Left renal cortex interstitium (tissue), 4 donors: ENCODE data around the gene OPRD1. TPM values are rescaled to one million over a fixed set of nuclear protein-coding genes. Genes with fewer than 3 reads are reported as not detected.
A peak's percentile ranks its signal among the peaks of the same experiment; 100 is the strongest.

Source experiments
- DNase-seq, 4 donors: peaks; one replicate each; pipeline ENCODE4 v3.0.0-alpha.2; 2013; ENCODE audit warnings: low read depth in 4 of 4, low spot score in 2 of 4, missing footprints in 1 of 4
- polyA plus RNA-seq, 4 donors: library from polyadenylated mRNA; unstranded; fragments of 120-200 nt; gene quantifications; one replicate each; pipeline ENCODE4 v1.2.1, GENCODE V29; 2013; ENCODE audit not compliant: insufficient read length in 4 of 4

The OPRD1 gene
- polyA plus RNA-seq, 4 donors: 0.25 to 0.62 (median 0.37) TPM

DNA sequence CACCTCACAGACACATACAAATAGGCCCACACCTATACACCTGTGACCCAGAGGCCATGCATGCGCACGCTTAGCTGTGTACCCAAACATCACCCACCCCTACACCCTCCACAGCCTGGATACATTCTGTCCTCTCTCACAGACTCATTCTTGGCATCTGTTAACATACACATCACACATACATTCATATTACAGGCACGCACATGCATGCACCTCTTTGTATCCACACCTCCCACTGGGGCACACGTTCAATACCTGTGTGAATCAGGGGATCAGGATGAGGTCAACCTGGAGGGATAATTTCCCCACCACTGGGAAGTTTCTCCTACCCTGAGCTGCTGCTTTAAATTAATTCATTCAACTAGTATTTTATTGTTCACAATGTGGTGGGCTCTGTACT, 66.8 kb downstream of the OPRD1 start:
- no peak for DNase-seq

DNA sequence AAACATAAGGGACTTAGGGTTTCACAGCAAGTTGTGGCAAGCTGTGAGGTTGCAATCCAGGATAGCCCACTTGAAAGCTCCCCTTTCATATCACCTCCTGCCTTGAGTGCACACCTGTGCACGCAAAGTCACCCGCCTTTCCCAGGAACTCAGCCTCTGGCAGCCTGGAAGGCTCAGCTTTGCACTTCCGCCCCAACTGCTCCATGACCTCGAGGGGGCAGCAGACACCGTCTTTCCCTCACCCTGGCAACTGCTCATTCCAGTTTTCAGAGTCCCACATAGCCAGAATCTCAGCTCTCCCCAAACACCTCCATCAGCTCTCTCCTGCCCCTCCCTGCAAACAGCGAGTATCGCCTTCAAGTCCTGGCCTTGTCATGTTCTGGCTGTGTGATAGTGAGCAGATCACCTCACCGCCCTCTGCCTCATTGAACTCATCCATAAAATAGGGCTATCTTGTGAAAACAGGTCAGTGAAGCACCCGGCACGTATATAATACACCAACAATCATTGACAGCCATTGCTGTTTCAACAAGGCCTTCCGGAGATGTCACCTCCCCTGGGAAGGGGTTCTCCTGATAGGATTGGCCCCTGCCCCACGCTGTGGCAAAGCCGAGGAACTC, 70.1 kb downstream of the OPRD1 start:
- peak in 3 of 4 donors; percentile 68 to 87 (median 74) for DNase-seq

DNA sequence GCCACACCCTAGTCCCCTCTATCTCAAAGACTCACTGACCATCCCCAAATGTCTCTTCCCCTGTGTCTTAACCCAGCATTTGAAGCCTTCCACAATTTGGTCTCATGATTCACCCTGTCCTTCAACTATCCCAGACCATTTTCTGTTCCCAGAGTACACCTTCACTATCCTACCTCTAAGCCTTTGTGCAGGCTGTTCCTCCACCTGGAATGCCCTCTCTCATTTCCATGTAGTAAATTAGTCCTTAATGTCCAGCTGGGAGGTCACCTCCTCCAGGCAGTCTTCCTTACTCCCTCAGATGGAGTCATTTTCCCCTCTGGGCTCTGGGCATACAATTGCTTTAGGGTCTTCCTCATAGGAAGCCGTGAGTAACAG, 71.3 kb downstream of the OPRD1 start:
- no peak for DNase-seq

DNA sequence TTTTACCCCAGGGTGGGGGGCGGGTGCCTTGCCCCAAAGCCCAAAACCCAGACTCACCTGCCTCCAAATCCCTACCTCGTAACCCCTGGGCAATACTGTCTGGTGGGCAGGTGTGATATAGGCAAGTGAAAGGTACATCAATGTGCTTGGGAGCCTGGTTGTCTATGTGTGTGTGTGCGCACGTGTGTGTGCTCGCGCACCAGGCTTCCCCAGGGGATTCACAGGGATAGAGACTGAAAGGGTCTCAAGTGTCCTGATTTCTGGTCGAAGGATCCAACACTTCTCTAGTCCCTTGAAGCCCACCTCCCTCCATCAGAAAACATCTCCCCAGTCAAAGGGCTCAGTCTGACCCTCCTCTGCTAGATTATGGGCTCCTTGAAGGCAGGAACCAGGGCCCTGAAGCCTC, 73.5 kb downstream of the OPRD1 start:
- DNase-seq: no peak

DNA sequence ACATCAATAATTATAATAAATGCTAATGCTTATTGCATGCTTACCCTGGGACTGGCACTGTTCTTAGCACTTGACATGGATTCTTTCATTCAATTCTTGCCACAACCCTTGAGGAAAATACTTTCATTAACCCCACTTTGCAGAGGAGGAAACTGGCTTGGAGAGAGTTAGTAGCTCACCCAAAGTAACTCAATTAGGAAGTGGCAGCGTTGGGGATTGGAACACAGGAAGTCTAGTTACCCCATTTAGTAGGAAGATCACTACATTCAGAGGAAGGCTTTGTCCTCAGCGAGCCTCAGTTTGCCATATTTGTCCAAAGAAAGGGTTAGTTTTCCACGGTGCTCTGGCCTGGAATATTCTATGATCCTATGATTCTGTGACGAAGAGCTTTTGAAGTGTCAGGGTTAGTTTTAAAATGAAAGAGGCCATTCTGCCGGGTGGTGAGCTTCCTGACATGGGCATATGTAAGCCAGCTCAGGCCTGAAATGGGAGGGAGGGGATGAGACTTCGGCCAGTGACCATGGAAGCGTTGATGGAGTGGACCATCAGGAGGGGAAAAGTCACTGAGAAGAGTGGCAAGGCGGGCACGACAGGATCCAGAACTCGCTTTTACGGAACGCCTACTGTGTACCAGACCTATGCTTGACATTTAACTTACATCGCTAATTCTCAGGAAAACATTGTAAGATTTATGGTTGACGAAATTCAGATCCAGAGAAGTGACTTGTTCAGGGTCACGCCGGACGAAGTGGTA, 74.2 kb downstream of the OPRD1 start:
- no peak for DNase-seq

DNA sequence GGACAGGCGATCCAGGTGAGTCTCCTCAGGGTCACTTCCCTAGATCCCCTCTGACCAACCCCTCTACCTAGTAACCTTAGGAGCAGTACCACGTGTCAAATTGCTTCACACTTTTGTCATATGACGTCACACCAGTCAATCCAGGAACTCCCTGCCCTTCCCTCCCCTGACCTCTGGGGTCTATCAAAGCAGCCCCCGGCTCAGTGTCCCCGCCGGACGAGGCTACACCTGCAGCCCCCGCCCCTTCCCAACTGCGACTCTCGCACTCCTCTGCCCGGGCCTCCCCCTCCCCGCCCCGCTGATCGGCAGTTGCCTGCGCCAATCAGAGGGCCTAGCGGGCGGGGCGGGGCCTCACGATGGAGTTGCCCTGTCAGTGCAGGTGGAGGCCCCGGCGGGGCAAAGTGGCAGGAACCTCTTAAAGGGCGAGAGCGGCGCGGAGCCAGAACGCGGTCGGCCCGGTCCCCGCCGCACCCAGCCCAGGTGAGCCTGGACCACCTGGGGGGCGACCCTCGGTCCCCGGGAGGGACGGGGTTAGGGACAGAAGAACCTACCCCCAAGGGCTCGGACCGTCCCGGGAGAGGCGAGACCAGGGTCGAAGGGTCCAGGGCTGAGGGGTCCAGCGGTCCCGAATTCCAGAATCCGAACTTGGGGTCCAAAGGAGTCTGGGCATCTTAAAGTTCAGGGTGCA, 74.9 kb downstream of the OPRD1 start:
- DNase-seq: peak in 1 of 4 donors; percentile 69

DNA sequence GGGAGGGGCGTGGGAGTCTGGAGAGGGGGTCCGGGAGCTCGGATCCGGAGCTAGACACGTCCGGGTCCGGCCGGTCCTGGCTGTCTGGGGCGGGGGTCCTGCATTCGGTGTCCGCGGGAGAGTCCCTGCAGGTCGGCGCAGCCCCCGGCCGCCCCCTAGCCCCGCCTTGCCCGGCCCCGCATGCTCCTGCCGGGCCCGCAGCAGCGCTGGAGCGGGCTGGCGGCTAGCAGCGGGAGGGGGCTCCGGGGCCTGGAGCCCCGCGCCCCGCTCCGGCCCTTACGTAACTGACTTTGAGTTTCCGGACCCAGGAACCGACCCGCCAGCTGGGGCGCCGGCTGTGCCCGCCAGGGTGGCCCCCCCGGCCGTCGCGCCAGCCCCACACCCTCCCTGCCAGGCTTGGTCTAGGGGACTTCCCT, 75.5 kb downstream of the OPRD1 start:
- DNase-seq: no peak

DNA sequence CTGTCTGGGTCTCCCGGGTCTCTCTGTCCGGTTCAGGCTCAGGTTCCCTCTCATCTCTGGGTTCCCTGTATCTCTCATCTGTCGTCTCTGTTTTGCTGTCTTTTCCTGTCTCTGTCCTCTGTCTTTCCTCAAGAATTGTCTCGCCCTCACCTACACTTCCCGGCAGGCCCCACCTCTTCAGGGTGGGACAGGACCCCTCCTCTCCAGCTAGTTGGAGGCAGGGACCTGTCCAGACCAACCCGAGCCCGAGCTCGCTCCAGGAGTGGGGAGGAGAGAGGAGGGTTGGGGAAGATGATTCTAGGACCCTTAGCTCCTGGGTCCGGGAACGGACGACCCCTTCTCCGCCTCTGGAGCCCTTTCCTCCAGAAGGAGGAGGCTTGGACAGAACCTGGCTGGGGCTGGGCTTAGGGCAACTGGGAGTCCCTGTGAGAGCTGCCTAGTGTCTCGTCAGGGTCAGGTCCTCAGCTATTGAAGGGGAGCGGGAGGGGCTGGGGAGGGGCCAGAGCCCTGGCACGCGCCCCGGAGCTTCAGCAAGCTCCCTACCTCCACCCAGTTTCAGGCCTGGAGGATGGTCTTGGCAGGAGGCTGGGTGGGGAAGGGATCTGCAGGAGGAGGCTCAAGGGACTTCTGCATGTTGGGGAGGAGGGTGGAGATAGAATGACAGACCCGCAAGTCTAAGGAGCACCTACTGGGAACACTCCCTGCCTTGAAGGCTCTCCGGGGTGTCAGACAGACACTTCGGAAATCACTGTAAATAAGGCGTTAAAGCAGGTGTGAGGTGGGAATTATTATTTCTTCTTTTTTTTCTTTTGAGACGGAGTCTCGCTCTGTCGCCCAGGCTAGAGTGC, 76.1 kb downstream of the OPRD1 start:
- no peak for DNase-seq

DNA sequence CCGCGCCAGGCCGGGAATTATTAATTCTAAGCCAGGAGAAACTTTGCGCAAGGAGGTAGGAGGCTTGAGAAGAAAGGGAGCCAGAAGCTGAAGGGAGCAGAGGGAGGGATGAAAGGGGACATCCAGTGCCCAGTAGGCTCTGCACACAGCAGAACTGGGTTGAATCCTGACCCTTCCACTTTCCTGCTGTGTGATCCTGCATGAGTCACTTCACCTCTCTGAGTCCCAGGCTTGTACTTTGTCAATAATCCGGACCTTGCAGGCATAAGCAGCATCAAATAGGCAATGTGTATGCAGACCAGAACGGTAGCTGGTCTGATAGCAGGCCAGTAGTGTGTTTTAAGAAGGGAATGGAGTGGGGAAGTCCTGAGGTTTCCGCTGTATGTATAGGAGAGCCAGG, 76.9 kb downstream of the OPRD1 start:
- DNase-seq: no peak

DNA sequence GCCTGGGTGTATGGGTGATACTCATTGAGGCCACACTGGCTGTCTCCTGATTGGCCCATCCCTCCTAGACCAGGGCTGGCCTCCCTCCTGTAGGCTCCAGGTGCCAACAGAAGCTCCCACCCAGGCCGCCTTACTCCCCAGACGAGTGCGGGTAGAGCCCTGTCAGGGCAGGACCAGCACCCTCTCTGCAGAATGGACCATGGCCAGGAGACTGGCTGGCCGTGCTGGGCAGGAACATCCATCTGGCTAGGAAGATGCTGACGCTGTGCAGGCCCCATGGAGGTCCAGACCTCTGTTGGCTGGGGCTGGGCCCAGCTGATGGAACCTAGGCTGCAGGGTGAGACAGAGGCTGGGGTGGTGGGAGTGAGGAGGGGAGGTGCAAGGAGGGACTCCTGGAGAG, 77.4 kb downstream of the OPRD1 start:
- DNase-seq: no peak

DNA sequence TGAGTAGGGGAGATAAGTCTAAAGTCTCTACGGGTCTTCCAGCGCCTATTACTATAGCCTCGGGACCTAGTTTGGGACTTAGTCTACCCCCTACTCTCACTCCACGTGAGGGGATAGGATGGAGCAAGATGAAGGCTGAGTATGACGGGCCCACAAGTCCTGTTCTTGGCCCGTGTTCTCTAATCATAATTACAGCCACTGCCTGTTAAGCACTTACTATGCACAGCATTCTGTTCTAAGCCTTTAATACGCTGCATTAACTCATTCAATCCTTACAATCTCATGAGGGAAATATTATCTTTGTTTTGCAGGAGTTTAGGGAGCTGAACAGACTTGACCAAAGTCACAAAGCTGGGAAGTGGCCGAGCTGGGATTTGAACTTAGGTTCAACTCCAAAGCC, 78.5 kb downstream of the OPRD1 start:
- DNase-seq: no peak

DNA sequence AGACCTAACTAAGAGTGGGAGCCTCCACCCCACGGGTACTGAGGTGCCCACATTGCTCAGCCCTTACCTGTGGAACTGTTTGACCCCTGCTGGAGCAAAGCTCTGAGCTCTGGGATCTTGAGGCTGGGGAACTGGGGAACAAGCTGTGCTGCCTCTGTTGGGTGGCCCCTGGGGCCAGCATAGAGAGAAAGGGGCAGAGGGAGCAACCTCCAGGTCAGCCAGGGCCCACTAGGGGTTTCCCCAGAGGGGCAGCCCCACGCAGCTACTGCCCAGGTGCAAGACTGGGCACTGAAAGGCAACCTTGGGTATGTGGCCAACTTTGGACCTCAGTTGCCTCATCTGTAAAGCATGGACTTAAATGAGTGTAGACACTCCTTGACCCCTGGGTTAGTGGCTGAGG, 78.9 kb downstream of the OPRD1 start:
- no peak for DNase-seq

DNA sequence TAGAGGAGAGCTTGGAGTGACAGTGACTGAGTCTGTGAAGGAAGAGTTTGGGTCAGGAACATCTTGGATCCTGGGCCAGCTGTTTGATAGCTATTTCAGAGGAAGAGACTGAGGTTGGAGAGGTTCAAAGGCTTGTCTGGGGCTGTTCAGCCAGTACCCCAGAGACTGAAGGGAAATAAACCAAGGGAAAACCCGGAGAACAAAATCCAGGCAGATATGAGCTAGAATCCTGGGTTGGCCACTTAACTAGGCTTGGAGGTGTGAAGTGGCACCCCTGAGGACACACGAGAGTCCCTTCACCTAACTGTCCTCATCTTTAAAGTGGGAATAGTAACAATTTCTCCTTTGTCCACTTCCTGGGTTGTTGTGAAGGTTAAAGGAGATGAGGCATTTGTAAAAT, 79.3 kb downstream of the OPRD1 start:
- DNase-seq: no peak

DNA sequence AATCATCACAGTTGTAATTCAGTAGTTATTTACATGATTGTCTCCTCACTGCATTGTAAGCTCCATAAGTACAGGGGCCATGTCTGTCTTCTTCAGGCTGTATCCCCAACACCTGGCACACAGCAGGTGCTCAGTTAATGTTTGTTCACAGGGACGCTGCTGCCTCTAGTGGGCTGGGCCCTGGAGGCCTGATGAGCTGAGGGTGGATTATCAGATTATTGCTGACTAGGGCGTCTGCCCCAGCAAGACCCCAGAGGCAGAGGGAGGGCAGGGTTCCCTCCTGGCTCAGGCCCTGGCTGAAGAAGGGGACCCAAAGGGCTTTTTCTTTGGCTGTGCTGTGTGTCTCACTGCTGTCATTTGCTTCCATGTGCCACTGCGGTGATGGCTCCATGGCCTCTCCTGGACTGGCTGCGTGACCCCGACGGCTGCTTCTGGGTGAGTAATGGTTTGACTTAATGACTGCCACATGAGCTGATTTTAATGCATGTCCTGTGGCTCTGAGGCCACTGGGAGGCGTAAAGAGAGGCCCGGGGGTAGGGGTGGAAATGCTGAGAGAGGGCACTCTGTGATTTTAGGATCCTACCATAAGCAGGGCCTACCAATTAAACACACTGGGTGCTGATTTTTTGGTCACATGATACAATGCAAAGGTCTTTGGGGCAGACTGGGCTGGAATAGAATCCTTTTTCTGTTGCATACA, 81.6 kb downstream of the OPRD1 start:
- no peak for DNase-seq

DNA sequence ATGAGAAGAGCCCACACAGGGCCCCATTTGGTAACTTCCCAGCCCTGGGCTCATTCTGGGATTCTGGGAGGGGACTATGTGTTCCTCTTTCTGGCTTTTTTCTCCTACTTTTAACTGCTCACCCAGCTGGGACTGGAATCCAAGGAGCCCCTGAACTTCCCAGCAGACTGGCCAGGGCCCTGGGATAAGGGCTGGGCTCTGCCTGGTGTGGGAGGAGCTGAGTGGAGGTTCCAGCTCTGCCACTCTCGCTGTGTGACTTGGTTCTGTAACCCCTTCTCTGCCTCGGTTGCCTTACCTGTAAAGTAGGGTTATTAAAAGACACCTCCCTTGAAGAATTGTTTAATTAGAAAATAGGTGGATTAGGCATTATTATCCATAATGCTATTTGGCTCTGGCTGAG, 82.8 kb downstream of the OPRD1 start:
- no peak for DNase-seq

DNA sequence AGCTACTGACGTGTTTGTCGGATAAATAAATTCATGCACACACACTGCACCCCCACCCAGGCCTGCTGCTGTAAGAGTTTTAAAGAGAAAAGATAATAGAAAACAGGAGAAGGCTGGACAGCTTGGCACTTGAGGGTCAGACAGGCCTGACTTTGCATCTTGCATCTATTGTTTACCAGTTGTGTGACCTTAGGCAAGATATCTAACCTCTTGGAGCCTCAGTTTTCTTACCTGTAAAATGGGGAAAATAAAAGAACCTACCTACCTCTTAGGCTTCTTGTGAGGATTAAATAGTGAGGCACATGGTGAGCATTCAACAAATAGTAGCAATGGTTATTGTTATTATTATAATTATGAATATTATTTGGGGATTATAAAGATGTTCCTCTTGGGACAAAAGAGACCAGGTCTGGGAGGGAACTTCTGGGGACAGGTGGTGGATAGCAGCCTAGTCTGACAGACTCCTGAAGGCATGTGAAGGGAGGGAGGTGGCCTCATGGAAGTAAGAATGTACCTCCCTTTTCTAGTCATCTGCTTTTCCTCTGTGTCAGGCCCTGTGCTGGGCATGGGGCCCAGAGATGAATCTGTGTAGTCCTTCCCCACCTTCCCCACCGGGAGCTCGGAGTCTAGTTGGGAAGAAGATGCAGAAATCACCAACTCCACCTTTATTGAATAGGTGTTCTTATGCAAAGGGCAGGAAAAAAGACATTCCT, 84.1 kb downstream of the OPRD1 start:
- DNase-seq: no peak

DNA sequence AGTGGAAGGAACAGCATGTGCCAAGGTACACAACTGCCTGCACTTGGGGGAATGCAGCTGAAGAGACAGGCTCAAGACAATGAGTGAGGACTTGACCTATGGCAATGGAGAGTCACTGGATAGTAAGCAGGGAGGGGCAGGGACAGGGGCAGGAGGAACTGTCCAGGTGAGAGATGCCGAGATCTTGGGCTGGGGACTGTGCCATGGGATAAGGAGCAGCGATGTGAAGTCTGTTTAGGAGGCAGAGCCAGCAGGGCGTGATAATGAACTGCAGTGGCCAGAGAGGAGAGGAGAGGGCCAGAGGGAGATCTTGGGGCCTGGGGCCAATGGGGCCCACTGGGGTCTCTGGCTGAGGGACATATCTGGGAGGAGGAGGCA, 84.6 kb downstream of the OPRD1 start:
- no peak for DNase-seq

DNA sequence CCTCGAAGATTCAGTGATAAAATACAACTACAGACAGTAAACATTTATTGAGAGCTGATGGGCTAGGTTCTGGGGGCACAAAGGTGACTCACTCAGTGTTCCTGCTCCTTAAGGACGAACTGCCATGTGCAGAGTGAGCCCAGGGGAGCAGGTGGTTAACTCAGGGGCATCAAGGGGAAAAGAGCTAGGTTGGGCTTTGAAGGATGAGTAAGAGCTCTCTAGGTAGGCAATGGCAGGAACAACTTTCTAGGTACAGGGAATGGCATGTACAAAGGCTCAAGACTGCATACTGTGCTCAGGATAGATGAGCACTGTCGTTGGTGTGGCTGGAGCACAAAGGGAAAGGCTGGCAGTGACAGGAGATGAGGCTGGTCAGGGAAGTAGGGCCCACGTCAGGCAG, 85.8 kb downstream of the OPRD1 start:
- no peak for DNase-seq

DNA sequence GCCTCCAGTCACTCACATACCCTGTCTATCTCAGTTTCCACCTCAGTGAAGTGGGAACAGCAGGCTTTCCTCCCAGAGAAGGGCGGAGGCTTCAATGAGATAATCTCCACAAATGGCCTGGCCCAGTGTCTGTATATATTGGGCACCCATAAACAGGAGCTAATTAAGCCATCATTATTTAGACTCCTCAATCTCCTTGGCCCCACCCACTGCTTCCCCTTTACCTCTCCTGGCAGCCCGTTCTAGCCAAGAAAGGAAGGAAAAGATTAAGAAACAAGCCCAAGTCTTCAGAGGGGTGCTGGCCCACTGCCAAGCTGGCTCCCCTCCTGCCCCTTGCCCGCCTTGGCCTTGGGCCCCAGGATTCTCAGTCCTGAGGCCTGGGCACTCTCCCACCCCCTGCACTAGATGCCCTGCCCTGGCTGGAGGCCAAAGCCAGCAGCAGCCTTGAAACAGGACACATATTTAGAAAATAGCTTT, 86.5 kb downstream of the OPRD1 start:
- DNase-seq: no peak

DNA sequence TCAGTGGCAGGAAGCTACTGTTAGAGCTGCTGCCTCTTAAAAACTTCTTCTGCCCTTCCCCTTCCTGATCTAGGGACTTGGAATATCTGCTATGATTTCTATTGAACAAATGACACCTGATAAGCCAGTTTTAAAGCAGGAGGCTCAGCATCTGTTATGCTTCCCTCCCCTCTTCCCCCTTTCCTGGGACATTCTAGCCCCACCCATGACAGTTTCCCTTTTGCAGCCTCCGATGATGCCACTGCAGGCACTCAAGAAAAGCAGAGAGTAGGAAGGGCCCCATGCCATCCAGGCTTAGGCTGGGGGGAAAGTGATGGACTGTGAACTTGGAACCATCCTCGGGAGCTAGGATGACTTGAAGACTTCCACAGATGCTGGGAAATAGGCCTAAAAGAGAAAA, 87.3 kb downstream of the OPRD1 start:
- no peak for DNase-seq
